Measurements from ENCODE around the gene CCDC71.
A peak's percentile ranks its signal among the peaks of the same experiment; 100 is the strongest.

The CCDC71 gene

DNA sequence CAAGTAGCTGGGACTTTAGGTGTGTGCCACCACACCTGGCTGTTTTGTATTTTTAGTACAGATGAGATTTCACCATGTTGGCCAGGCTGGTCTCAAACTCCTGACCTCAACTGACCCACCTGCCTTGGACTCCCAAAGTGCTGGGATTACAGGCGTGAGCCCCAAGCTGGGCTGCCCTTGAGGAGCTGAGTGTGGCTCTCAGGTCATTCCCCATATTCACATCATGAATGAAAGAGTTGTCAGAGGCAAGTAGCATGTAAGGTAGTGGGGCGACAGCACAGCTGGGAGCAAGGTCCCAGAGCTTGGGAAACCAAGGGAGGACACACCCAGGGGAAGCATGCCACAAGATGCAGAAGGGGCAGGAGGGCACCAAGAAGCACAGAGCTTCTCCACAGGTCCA is 4.9 kb downstream of the CCDC71 start:
- Histone ChIP-seq H3K23ac (ENCODE audit: low read length in 2 of 2) (no peak overlapping the region), H3K79me1 (replicated peaks; ENCODE audit: low read length, poor library complexity, severe bottlenecking) (peaks cover 30% of the 10 kb centered on the region), H2BK5ac (ENCODE audit: low read depth, low read length, poor library complexity, severe bottlenecking) (no peak overlapping the region), H3K14ac (ENCODE audit: low read length in 2 of 2) (no peak overlapping the region), H2BK15ac (ENCODE audit: low read depth, poor library complexity, severe bottlenecking) (no peak overlapping the region), H2AFZ (ENCODE audit: low read depth, low read length) (no peak overlapping the region), H3K9ac (ENCODE audit: low read length) (no peak overlapping the region), H3K4me1 (ENCODE audit: control insufficient read depth, insufficient read depth, low read depth, low read length) (peaks cover 20% of the 10 kb centered on the region), H4K8ac (ENCODE audit: low read length) (no peak overlapping the region), H3K4me3 (ENCODE audit: insufficient read depth in 1 of 2, low read depth in 1 of 2, low read length in 2 of 2) (no peak overlapping the region), H4K91ac (ENCODE audit: low read length) (no peak overlapping the region), H2AK5ac (ENCODE audit: low read length, severe bottlenecking) (no peak overlapping the region), H3K4me2 (ENCODE audit: low read length, poor library complexity, severe bottlenecking) (no peak overlapping the region), H3K9me3 (ENCODE audit: control insufficient read depth, low read length) (no peaks in the 10 kb centered on the region), H3K4ac (ENCODE audit: low read depth in 1 of 2, low read length in 2 of 2) (no peak overlapping the region), H2BK120ac (ENCODE audit: low read depth, low read length) (no peak overlapping the region), H3K18ac (ENCODE audit: low read depth in 1 of 2, low read length in 2 of 2) (no peak overlapping the region), H3K27me3 (ENCODE audit: control insufficient read depth in 1 of 2, insufficient read depth in 1 of 2, low read length in 2 of 2) (no peaks in the 10 kb centered on the region), H3K27ac (ENCODE audit: low read length, poor library complexity, severe bottlenecking) (no peak overlapping the region), H2BK12ac (ENCODE audit: low read length in 2 of 2) (no peak overlapping the region), H3K36me3 (ENCODE audit: control insufficient read depth in 1 of 2, insufficient read depth in 2 of 2, low read depth in 1 of 2, low read length in 2 of 2) (peaks cover 31 to 33% of the 10 kb centered on the region in 2 experiments)
- WGBS, result 100% methylated on average over 2 of the region's 2 CpGs
- DNase-seq, result no peak

DNA sequence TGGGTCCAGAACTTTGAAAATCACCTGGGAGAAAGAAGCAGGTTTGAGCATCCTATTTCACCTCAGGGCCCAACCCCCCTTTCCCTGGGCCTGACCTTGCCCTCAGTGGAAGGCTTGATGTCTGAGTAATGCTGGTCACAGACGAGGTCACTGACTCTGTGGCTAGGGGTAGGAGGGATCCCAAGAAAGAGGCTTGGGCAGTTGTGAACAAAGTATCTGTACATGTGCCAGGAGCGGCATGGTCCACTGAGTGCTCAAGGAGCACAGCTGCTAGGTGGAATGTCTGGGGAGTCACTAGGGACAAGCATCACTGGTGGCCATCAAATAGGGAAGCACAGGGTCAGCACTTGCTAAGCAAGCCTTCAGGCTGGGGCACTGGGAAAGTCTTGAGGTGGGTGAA is 7.3 kb downstream of the CCDC71 start:
- Histone ChIP-seq H3K27ac (ENCODE audit: low read length, poor library complexity, severe bottlenecking) (no peak overlapping the region), H2AFZ (ENCODE audit: low read depth, low read length) (no peak overlapping the region), H3K9me3 (ENCODE audit: control insufficient read depth, low read length) (no peaks in the 10 kb centered on the region), H3K36me3 (ENCODE audit: control insufficient read depth in 1 of 2, insufficient read depth in 2 of 2, low read depth in 1 of 2, low read length in 2 of 2) (peaks cover 26 to 28% of the 10 kb centered on the region in 2 experiments), H3K14ac (ENCODE audit: low read length in 2 of 2) (no peak overlapping the region), H2BK12ac (ENCODE audit: low read length in 2 of 2) (no peak overlapping the region), H2BK120ac (ENCODE audit: low read depth, low read length) (no peak overlapping the region), H3K18ac (ENCODE audit: low read depth in 1 of 2, low read length in 2 of 2) (no peak overlapping the region), H4K8ac (ENCODE audit: low read length) (no peak overlapping the region), H3K9ac (ENCODE audit: low read length) (no peak overlapping the region), H3K4me1 (ENCODE audit: control insufficient read depth, insufficient read depth, low read depth, low read length) (peaks cover 11% of the 10 kb centered on the region), H3K4me2 (ENCODE audit: low read length, poor library complexity, severe bottlenecking) (no peak overlapping the region), H3K4ac (ENCODE audit: low read depth in 1 of 2, low read length in 2 of 2) (no peak overlapping the region), H2BK5ac (ENCODE audit: low read depth, low read length, poor library complexity, severe bottlenecking) (no peak overlapping the region), H3K23ac (ENCODE audit: low read length in 2 of 2) (no peak overlapping the region), H2AK5ac (ENCODE audit: low read length, severe bottlenecking) (no peak overlapping the region), H3K27me3 (ENCODE audit: control insufficient read depth in 1 of 2, insufficient read depth in 1 of 2, low read length in 2 of 2) (no peaks in the 10 kb centered on the region), H2BK15ac (ENCODE audit: low read depth, poor library complexity, severe bottlenecking) (no peak overlapping the region), H3K4me3 (ENCODE audit: insufficient read depth in 1 of 2, low read depth in 1 of 2, low read length in 2 of 2) (no peak overlapping the region), H4K91ac (ENCODE audit: low read length) (no peak overlapping the region), H3K79me1 (replicated peaks; ENCODE audit: low read length, poor library complexity, severe bottlenecking) (peaks cover 27% of the 10 kb centered on the region)
- WGBS, result 66% methylated on average over 2 of the region's 2 CpGs
- DNase-seq, result no peak

DNA sequence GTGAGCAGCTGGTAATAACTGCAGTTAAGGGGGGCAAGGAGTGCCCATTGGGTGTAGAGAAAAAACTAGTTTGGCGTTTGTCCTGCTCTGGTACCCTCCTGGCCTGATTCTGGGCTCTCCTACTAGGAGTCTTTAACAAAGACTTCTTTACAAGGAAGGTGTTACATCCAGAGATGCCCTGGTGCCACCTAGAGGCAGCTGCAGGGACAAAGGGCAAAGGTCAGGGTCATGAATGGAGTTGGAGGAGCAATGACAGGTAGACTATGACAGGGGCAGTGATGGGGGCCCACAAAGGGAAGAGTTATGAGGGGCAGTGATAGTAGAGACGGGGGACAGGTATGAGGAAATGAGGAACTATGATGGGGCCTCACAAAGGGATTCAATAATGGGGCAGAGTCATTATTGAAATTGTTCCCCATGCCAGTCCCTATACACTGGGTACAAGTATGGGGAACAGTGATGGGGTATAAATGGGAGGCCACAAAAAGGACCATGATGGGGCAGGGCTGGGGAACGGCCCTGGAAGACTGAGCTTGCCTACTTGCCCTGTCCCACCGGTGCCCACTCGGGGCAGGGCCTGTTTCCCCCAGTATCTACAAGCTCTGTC is 7.9 kb downstream of the CCDC71 start:
- H3K9ac ChIP-seq (ENCODE audit: low read length), result no peak overlapping the region
- H3K27ac ChIP-seq (ENCODE audit: low read length, poor library complexity, severe bottlenecking), result no peak overlapping the region
- H2BK12ac ChIP-seq (ENCODE audit: low read length in 2 of 2), result no peak overlapping the region
- no peak overlapping the region for H3K4me3 ChIP-seq (ENCODE audit: insufficient read depth in 1 of 2, low read depth in 1 of 2, low read length in 2 of 2)
- 41% methylated on average over 3 of the region's 5 CpGs for WGBS
- no peak overlapping the region for H3K23ac ChIP-seq (ENCODE audit: low read length in 2 of 2)
- no peak overlapping the region for H3K18ac ChIP-seq (ENCODE audit: low read depth in 1 of 2, low read length in 2 of 2)
- peaks cover 21% of the 10 kb centered on the region for H3K79me1 ChIP-seq (replicated peaks; ENCODE audit: low read length, poor library complexity, severe bottlenecking)
- no peak overlapping the region for H3K4me2 ChIP-seq (ENCODE audit: low read length, poor library complexity, severe bottlenecking)
- no peaks in the 10 kb centered on the region for H3K9me3 ChIP-seq (ENCODE audit: control insufficient read depth, low read length)
- no peak overlapping the region for H3K4ac ChIP-seq (ENCODE audit: low read depth in 1 of 2, low read length in 2 of 2)
- no peak overlapping the region for H4K8ac ChIP-seq (ENCODE audit: low read length)
- H2BK5ac ChIP-seq (ENCODE audit: low read depth, low read length, poor library complexity, severe bottlenecking), result no peak overlapping the region
- no peaks in the 10 kb centered on the region for H3K27me3 ChIP-seq (ENCODE audit: control insufficient read depth in 1 of 2, insufficient read depth in 1 of 2, low read length in 2 of 2)
- H2BK120ac ChIP-seq (ENCODE audit: low read depth, low read length), result no peak overlapping the region
- H2AK5ac ChIP-seq (ENCODE audit: low read length, severe bottlenecking), result peak overlapping the region; percentile 18
- H3K4me1 ChIP-seq (ENCODE audit: control insufficient read depth, insufficient read depth, low read depth, low read length), result peaks cover 10% of the 10 kb centered on the region
- H2AFZ ChIP-seq (ENCODE audit: low read depth, low read length), result no peak overlapping the region
- no peak overlapping the region for H4K91ac ChIP-seq (ENCODE audit: low read length)
- no peak for DNase-seq
- no peak overlapping the region for H2BK15ac ChIP-seq (ENCODE audit: low read depth, poor library complexity, severe bottlenecking)
- peaks cover 20 to 22% of the 10 kb centered on the region in 2 experiments for H3K36me3 ChIP-seq (ENCODE audit: control insufficient read depth in 1 of 2, insufficient read depth in 2 of 2, low read depth in 1 of 2, low read length in 2 of 2)
- H3K14ac ChIP-seq (ENCODE audit: low read length in 2 of 2), result no peak overlapping the region

DNA sequence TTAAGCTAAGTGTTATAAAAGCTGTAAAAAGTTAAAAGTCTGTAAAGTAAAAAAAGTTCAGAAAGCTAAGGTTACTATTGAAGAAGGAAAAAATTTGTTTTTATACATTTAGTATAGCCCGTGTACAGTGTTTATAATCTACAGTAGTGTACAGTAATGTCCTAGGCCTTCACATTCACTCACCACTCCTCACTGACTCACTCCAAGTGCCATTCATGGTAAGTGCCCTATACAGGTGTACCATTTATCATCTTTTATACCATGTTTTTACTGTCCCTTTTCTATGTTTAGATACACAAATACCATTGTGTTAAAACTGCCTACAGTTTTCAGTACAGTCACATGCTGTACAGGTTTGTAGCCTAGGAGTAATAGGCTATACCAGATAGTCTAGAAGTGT is 8.8 kb downstream of the CCDC71 start:
- Histone ChIP-seq H3K79me1 (replicated peaks; ENCODE audit: low read length, poor library complexity, severe bottlenecking) (peaks cover 14% of the 10 kb centered on the region), H3K4me3 (ENCODE audit: insufficient read depth in 1 of 2, low read depth in 1 of 2, low read length in 2 of 2) (no peak overlapping the region)
- WGBS, result no CpG with 5 or more reads among the region's 1 CpG

More for the DNA sequence above, 8.8 kb downstream of the CCDC71 start:
- H3K27ac ChIP-seq (ENCODE audit: low read length, poor library complexity, severe bottlenecking), result no peak overlapping the region
- no peak overlapping the region for H2BK5ac ChIP-seq (ENCODE audit: low read depth, low read length, poor library complexity, severe bottlenecking)
- peaks cover 13% of the 10 kb centered on the region in 2 experiments for H3K36me3 ChIP-seq (ENCODE audit: control insufficient read depth in 1 of 2, insufficient read depth in 2 of 2, low read depth in 1 of 2, low read length in 2 of 2)
- H3K14ac ChIP-seq (ENCODE audit: low read length in 2 of 2), result no peak overlapping the region
- no peak overlapping the region for H4K91ac ChIP-seq (ENCODE audit: low read length)
- no peak overlapping the region for H2BK15ac ChIP-seq (ENCODE audit: low read depth, poor library complexity, severe bottlenecking)
- no peak overlapping the region for H2BK120ac ChIP-seq (ENCODE audit: low read depth, low read length)
- no peak overlapping the region for H3K18ac ChIP-seq (ENCODE audit: low read depth in 1 of 2, low read length in 2 of 2)
- no peak overlapping the region for H3K4ac ChIP-seq (ENCODE audit: low read depth in 1 of 2, low read length in 2 of 2)
- no peak overlapping the region for H2AK5ac ChIP-seq (ENCODE audit: low read length, severe bottlenecking)
- no peak for DNase-seq
- no peaks in the 10 kb centered on the region for H3K9me3 ChIP-seq (ENCODE audit: control insufficient read depth, low read length)
- H3K9ac ChIP-seq (ENCODE audit: low read length), result no peak overlapping the region
- no peak overlapping the region for H2AFZ ChIP-seq (ENCODE audit: low read depth, low read length)
- H3K4me2 ChIP-seq (ENCODE audit: low read length, poor library complexity, severe bottlenecking), result no peak overlapping the region
- H3K4me1 ChIP-seq (ENCODE audit: control insufficient read depth, insufficient read depth, low read depth, low read length), result peaks cover 10% of the 10 kb centered on the region
- H3K27me3 ChIP-seq (ENCODE audit: control insufficient read depth in 1 of 2, insufficient read depth in 1 of 2, low read length in 2 of 2), result no peaks in the 10 kb centered on the region
- H2BK12ac ChIP-seq (ENCODE audit: low read length in 2 of 2), result no peak overlapping the region
- H3K23ac ChIP-seq (ENCODE audit: low read length in 2 of 2), result no peak overlapping the region
- no peak overlapping the region for H4K8ac ChIP-seq (ENCODE audit: low read length)

Data from mesenchymal stem cell (in vitro differentiated cells and primary cell).